Endothelial cell of umbilical vein (primary cell): ENCODE results near the gene CCPG1. TPM values are rescaled to one million over a fixed set of nuclear protein-coding genes. Genes with fewer than 3 reads are reported as not detected.

Source experiments
- BruUV-seq: library from RNA; stranded (reverse); fragments of 400-500 nt; replicated peaks from 2 replicates; lab custom pipeline; 2021; lab: Mats Ljungman, UMichigan
- CTCF ChIA-PET: fragments of 300-600, 350-600 bp; sonication (Branson Sonifier 250); formaldehyde crosslinking; loops from one replicate; lab custom pipeline; 2021; ENCODE audit warnings: antibody characterized with exemption, inconsistent platforms; lab: Charles Lee
- POLR2A ChIA-PET: fragments of 300-600, 350-600 bp; sonication (Branson Sonifier 250); formaldehyde crosslinking; loops from one replicate; lab custom pipeline; 2021; ENCODE audit warnings: antibody characterized with exemption, inconsistent platforms; lab: Charles Lee
- DNase-seq: peaks from one replicate; pipeline ENCODE4 v3.0.0-alpha.2; 2011; ENCODE audit warnings: low read depth, low spot score
- FAIRE-seq: peaks from 2 replicates; lab custom pipeline; 2011; peaks lifted over from hg19 to GRCh38; lab: Jason Lieb, UNC
- H2AFZ ChIP-seq: 2 replicates; pipeline ENCODE4 v1.6.0; 2012; ENCODE audit warnings: low read depth, low read length, control low read depth, inconsistent platforms
- H3K27ac ChIP-seq: 2 replicates; pipeline ENCODE4 v1.5.1; 2011; ENCODE audit warnings: low read depth, mild to moderate bottlenecking, control low read depth, low read length, moderate library complexity; ENCODE audit not compliant: insufficient read depth
- H3K27me3 ChIP-seq, 2 experiments: 2 replicates each; pipeline versions ENCODE4 v1.6.0 to v1.6.1; 2011; ENCODE audit warnings: low read length in 2 of 2, mixed read lengths in 1 of 2; ENCODE audit not compliant: control insufficient read depth in 2 of 2, insufficient read depth in 2 of 2
- H3K36me3 ChIP-seq, 2 experiments: 2 replicates in 1 of 2; 3 replicates in 1 of 2; pipeline ENCODE4 v1.5.1; 2011; ENCODE audit warnings: low read length in 2 of 2, mild to moderate bottlenecking in 1 of 2, moderate library complexity in 1 of 2; ENCODE audit not compliant: control insufficient read depth in 2 of 2, insufficient read depth in 2 of 2; ENCODE audit errors: extremely low read depth in 1 of 2
- H3K4me1 ChIP-seq: 3 replicates; pipeline ENCODE4 v1.5.1; 2011; ENCODE audit warnings: mild to moderate bottlenecking, low read length; ENCODE audit not compliant: control insufficient read depth, insufficient read depth; ENCODE audit errors: extremely low read depth
- H3K4me2 ChIP-seq: 2 replicates; pipeline ENCODE4 v1.6.1; 2011; ENCODE audit warnings: low read length, control low read depth, mixed read lengths; ENCODE audit not compliant: insufficient read depth
- H3K4me3 ChIP-seq, 3 experiments: fragments of 200-600 bp in 1 of 3; sonication (generic), shearing (Covaris generic) in 1 of 3; replicated peaks in 1 of 3; 2 replicates each; pipeline ENCODE4 v1.5.1; 2011 to 2016; ENCODE audit warnings: control low read depth in 3 of 3, low read length in 3 of 3, mild to moderate bottlenecking in 2 of 3, inconsistent platforms in 1 of 3, low read depth in 1 of 3, moderate library complexity in 1 of 3; ENCODE audit not compliant: insufficient read depth in 1 of 3
- H3K79me2 ChIP-seq: 2 replicates; pipeline ENCODE4 v1.6.0; 2012; ENCODE audit warnings: low read length, inconsistent platforms; ENCODE audit not compliant: control insufficient read depth, insufficient read depth
- H3K9ac ChIP-seq: replicated peaks from 2 replicates; pipeline ENCODE3; 2011; ENCODE audit warnings: low read length, control low read depth; ENCODE audit not compliant: insufficient read depth; ENCODE audit errors: extremely low read depth
- H3K9me1 ChIP-seq: replicated peaks from 3 replicates; pipeline ENCODE4 v1.6.0; 2011; ENCODE audit warnings: mild to moderate bottlenecking, low read length; ENCODE audit not compliant: control insufficient read depth, insufficient read depth; ENCODE audit errors: extremely low read depth
- H3K9me3 ChIP-seq: replicated peaks from 2 replicates; pipeline ENCODE4 v1.5.1; 2012; ENCODE audit warnings: low read length, inconsistent platforms; ENCODE audit not compliant: control insufficient read depth, insufficient read depth
- H4K20me1 ChIP-seq: replicated peaks from 2 replicates; pipeline ENCODE3; 2011; ENCODE audit warnings: mild to moderate bottlenecking, low read length; ENCODE audit not compliant: control insufficient read depth, insufficient read depth; ENCODE audit errors: extremely low read depth
- CTCF ChIP-seq, 2 donors: IDR thresholded peaks; 1 replicate in 1 of 2; 2 replicates in 1 of 2; pipeline ENCODE4 v1.5.1; 2011; ENCODE audit warnings: low read length in 2 of 2, mild to moderate bottlenecking in 2 of 2, moderate library complexity in 2 of 2, control low read depth in 1 of 2, inconsistent platforms in 1 of 2, low read depth in 1 of 2; ENCODE audit not compliant: insufficient read depth in 1 of 2; ENCODE audit errors: extremely low read depth in 1 of 2
- EZH2 ChIP-seq: IDR thresholded peaks from 2 replicates; pipeline ENCODE4 v1.6.1; 2012; ENCODE audit warnings: borderline replicate concordance, low read depth, mild to moderate bottlenecking, moderate library complexity, low read length, inconsistent platforms; ENCODE audit not compliant: severe bottlenecking
- FOS ChIP-seq: IDR thresholded peaks from 2 replicates; pipeline ENCODE4 v1.6.1; 2011; ENCODE audit warnings: mild to moderate bottlenecking, low read length, moderate library complexity, borderline replicate concordance; ENCODE audit not compliant: insufficient read depth
- GATA2 ChIP-seq: IDR thresholded peaks from 2 replicates; pipeline ENCODE4 v1.7.0; 2011; ENCODE audit warnings: low read depth, mild to moderate bottlenecking, moderate library complexity, mixed read lengths, low read length; ENCODE audit not compliant: insufficient read length, insufficient read depth
- JUN ChIP-seq: IDR thresholded peaks from 2 replicates; pipeline ENCODE4 v1.6.1; 2011; ENCODE audit warnings: borderline replicate concordance, low read depth; ENCODE audit not compliant: insufficient read length, insufficient read depth
- MAX ChIP-seq: IDR thresholded peaks from 2 replicates; pipeline ENCODE4 v1.6.1; 2011; ENCODE audit not compliant: insufficient read depth, insufficient read length
- MYC ChIP-seq: IDR thresholded peaks from one replicate; pipeline ENCODE4 v1.6.1; 2011; ENCODE audit warnings: mild to moderate bottlenecking, low read depth, low read length
- POLR2A ChIP-seq: IDR thresholded peaks from 2 replicates; pipeline ENCODE4 v1.6.1; 2012; ENCODE audit warnings: low read depth, mild to moderate bottlenecking, control low read depth, low read length
- POLR2AphosphoS5 ChIP-seq: IDR thresholded peaks from 2 replicates; pipeline ENCODE4 v1.6.1; 2012; ENCODE audit warnings: low read depth, mild to moderate bottlenecking, control low read depth, low read length, moderate library complexity; ENCODE audit not compliant: insufficient read depth
- dilution Hi-C: fragments of 300-500 bp; cut with MboI; formaldehyde crosslinking; loops from one replicate; pipeline ENCODE4 v1.15.0; 2019; ENCODE audit warnings: low sequenced_read_pairs; ENCODE audit not compliant: extremely low pct_ligation_motif_present
- intact Hi-C: fragments of 100-400 bp; cut with micrococcal nuclease; formaldehyde crosslinking; loops from one replicate; pipeline ENCODE4 v1.10.0; 2022
- polyA plus RNA-seq, 4 experiments: library from polyadenylated mRNA; depleted of rRNA in 3 of 4; stranded (reverse) in 3 of 4; unstranded in 1 of 4; fragments of >200 nt; gene quantifications; 2 replicates each; pipeline versions ENCODE4 v1.2.1 to v1.2.3, GENCODE V29; 2011 to 2012; ENCODE audit warnings: missing spikeins in 1 of 4
- total RNA-seq: library from RNA; stranded (reverse); gene quantifications from 2 replicates; pipeline ENCODE4 v1.2.3, GENCODE V29; 2021

Gene CCPG1
- total and polyA plus RNA-seq, 2 donors (not counting 3 experiments of a cell fraction or from before 2014, with no cell fraction given), result 19.1 to 58.5 TPM

- no peak for FAIRE-seq
- dilution Hi-C loops, result no loop called here
Measured at GRCh38 chr15:55398243-55398642, 9.9 kb downstream of the CCPG1 start.

More at GRCh38 chr15:55398243-55398642, 9.9 kb downstream of the CCPG1 start:
- no peaks in the 10 kb centered on the region for H3K36me3 ChIP-seq
- H3K79me2 ChIP-seq, result peaks cover 2% of the 10 kb centered on the region
- no peaks in the 10 kb centered on the region for H3K9me1 ChIP-seq
- ChIA-PET POLR2A (no interaction called here), CTCF (interaction anchor here (1.4 to 4.1 kb wide), 4 partner anchors 10 to 41 kb away, joined by 3 to 22 read pairs (median 3); partner anchors contain the start of genes CCPG1 and PIERCE2)
- no TSS peak for BruUV-seq
- no peak overlapping the region for H2AFZ ChIP-seq
- H3K9me3 ChIP-seq, result no peaks in the 10 kb centered on the region
- intact Hi-C loops, result no loop called here
- peaks cover 8% of the 10 kb centered on the region for H3K4me1 ChIP-seq
- H4K20me1 ChIP-seq, result no peaks in the 10 kb centered on the region
- no peak overlapping the region for H3K4me2 ChIP-seq
- DNase-seq, result no peak
- no peak overlapping the region for H3K27ac ChIP-seq
- H3K9ac ChIP-seq, result no peak overlapping the region
- no peak overlapping the region for H3K4me3 ChIP-seq
- TF ChIP-seq EZH2 (no peak), CTCF (IDR thresholded peaks at IDR 0.05; ENCODE audit: extremely low read depth in 1 of 2, insufficient read depth in 1 of 2, low read depth in 1 of 2, low read length in 2 of 2) (no peak), POLR2AphosphoS5 (no peak), MAX (no peak), MYC (no peak), JUN (no peak), POLR2A (no peak), FOS (no peak), GATA2 (no peak)
- no peaks in the 10 kb centered on the region for H3K27me3 ChIP-seq
